NCI-H1436 (cell line): ENCODE measurements around the gene ASIC3.
"Not testable (repeated sequence)": the region's sequence is repeated elsewhere in the genome, so short reads cannot be mapped to it uniquely, and the experiment has no call there.

Experiments
- DNase-seq: peaks from one replicate; lab custom pipeline; 2025; lab: John Stamatoyannopoulos, UW

Gene ASIC3

DNA sequence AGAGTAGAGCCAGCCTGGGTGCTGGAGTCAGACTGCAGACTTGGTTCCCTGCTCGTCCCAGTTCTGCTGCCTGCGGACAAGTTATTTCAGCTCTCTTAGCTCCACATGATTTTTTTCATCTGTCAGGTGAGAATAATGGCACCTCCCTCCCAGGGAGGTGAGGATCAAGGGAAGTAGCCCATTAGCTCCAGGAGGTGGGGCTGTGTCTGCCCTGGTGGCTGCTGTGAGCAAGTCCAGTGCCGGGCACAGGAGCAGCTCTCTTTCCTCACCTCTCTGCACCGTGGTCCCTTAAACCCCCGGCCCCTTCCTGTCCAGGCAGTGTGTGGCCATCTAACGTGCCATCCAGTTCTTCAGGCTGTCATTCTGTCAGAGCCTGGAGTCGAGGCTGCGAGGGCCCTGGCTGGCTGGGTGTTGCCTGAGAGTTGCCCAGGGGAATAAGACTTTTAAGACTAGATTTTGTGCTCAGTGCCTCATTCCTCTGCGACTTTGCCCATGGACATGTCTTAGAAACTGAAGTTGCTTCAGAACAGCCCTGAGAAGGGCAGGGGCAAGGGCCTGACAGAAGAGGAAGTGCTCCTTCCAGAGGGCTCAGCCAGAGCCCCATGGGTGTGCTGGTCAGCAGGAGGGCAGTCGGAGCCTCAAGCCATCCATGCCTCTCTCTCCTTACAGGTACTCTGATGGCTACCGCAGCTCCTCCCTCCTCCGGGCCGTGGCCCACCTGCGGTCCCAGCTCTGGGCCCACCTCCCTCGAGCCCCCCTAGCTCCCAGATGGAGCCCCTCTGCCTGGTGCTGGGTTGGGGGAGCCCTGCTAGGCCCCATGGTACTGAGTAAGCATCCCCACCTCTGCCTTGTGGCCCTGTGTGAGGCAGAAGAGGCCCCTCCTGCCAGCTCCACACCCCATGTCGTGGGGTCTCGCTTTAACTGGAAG is 15.1 kb upstream of the ASIC3 start:
- DNase-seq = no peak

DNA sequence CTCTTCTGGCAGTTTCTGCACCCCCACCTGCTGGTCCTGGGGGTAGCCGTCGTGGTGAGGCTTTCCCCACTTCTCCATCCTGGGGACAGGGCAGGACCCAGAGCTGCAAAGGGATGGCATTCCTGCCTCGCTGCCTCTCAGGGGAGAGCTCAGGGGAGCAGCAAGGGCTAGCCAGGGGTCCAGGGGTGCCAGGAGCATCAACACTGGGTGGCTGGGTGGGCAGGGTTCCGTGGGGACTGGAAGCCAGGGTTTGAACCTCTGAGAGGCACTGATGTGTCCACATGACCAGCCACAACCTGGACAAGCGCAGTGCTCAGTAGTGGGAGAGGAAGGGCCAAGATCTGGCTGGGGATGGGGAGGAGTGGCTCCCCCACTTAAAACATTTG is 14.5 kb upstream of the ASIC3 start:
- no peak for DNase-seq

GRCh38 chr7:151034312-151035025 is 13.9 kb upstream of the ASIC3 start:
- no peak for DNase-seq

DNA sequence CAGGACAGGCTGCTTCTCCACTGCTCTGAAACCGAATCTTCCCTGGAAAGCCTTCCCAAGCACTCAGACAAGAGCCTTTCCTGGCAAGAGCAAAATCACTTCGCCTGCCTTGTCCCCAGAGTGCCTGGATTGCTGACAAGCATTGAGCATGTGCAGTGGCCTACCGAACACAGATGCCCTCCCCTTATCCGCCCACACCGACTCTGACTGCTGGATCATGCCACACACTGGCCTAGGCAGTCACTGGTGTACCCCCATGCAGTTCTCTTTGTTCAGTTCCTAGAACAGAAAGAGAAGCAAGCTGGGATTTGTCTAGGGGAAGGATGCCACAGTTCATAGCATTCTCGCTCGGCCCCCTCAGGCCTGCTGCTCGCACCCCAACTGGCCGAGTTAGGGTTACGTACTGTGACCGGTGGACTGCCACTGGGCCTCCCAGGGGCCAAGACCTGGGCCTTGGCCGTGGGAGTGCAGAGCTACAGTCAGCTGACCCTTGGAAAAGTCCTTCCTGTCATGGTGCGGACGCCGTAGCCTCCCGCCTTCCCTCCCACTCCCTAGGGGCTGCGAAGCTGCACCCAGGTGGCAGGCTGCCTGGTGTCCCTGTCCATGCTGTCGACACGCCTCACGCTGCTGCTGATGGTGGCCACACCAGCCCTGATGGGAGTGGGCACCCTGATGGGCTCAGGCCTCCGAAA is 13.2 kb upstream of the ASIC3 start:
- DNase-seq = no peak

GRCh38 chr7:151035902-151036301 is 12.4 kb upstream of the ASIC3 start:
- no peak for DNase-seq

DNA sequence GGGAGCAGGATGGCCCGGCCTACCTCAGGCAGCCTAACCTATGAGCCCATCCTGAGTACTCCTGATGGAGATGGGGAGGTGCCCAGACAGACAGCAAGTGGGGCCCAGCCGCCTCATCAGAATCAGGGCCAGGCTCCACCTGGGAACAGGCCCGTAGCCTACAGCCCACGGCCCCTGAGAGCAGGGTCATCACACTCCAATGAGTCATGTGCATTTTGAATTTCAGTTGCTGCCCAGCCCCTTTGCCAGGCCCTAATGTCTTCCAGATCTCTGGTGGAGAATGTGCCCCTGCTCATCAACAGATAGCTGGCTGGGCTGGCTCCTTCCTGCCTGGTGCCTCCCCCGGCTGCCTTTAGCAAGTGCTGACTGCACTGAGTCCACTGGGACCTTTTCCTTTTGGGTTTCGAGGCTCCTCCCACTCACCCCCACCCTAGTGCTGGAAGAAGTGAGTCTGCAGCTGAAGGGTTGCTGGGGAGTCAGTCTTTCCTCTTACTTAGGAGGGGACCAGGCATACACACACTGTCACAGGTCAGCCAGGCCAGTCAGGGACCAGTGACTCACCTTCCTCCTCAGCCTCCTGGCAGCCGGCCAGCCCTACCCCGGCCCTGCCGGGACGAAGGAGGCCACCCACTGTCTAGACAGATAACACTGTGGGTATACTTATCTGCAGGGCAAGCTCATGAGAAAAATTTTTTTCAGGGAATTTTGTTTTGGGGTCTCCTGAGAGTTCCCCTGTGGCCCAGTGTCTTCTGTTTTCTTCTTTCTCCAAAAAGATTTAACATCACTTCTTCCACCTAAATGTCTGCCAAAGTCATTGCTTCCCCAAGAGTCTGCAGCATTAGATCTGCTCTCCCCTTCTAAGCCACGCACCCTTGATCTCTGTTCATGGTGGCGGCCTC is 9.1 kb upstream of the ASIC3 start:
- DNase-seq = no peak

GRCh38 chr7:151039850-151040548 is 8.3 kb upstream of the ASIC3 start:
- no peak for DNase-seq

- DNase-seq = no peak
Observed at GRCh38 chr7:151040616-151041375, 7.5 kb upstream of the ASIC3 start.

GRCh38 chr7:151043449-151043848 is 4.9 kb upstream of the ASIC3 start:
- not testable (repeated sequence) for DNase-seq

- DNase-seq = no peak
Observed at GRCh38 chr7:151043959-151044358, 4.4 kb upstream of the ASIC3 start.

- no peak for DNase-seq
Observed at GRCh38 chr7:151045262-151045661, 3.1 kb upstream of the ASIC3 start.

DNA sequence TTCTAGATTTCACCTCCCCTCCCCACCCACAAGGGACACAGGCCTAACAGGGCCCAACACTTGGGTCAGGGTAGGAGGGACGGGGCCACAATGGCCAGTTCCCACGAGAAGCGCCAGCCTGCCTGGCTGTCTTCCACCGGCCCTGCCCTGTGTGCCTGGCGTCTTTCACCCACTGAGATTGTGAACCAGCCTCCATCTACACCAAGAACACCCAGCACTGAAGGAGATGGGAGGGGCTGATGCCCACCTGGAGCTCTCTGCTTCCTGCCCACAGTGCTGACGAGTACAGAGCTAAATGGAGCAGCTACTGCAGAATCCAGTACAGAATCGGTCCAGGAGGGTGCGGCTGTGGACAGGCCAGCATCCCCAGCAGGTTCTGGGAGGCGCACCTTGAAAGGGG is 2.4 kb upstream of the ASIC3 start:
- DNase-seq = no peak

DNA sequence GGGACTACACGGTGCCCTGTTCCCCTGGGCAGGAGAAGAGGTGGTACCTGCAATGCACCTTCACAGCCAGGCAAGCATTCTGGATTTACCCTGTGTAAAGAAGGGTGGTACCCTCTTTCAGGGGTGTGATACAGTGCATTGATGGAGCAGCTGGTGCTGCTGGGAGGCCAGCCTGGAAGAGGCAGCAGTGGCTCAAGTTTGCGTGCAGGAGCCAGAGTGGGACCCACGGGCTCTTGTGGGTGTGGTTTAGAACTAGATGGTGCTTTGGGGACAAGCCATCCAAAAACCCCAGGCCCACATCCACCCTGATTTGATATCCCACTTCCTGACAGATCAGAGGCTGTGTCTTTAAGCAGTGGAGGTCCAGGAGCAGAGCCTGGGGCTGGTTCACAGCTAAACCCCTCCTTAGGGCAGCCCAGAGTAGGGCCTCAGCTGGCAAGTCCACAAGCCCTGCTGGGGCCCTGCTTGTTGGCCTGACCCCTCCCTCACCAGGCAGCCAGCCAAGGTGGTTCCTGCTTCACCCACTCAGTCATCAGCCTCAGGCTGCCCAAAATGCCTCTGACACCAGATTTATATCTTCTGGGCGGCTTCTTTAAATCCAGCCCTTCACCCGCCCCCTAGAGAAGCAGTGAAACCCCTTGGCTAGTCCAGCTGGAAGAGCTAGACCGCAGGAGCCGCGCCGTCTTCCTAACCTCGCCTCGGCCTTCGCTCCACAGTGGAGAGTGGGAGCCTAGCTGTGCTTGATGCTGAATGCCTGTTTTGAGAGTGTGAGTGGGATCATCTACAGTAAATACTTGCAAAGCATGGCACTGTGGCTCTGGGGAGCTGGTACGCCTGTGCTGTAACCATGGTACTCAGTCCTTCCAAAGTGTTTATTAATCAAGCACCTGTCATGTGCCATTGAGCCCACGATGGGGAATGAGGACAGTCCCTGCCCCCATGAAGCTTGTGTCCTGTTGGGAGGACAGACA is 1.4 kb upstream of the ASIC3 start:
- no peak for DNase-seq

DNA sequence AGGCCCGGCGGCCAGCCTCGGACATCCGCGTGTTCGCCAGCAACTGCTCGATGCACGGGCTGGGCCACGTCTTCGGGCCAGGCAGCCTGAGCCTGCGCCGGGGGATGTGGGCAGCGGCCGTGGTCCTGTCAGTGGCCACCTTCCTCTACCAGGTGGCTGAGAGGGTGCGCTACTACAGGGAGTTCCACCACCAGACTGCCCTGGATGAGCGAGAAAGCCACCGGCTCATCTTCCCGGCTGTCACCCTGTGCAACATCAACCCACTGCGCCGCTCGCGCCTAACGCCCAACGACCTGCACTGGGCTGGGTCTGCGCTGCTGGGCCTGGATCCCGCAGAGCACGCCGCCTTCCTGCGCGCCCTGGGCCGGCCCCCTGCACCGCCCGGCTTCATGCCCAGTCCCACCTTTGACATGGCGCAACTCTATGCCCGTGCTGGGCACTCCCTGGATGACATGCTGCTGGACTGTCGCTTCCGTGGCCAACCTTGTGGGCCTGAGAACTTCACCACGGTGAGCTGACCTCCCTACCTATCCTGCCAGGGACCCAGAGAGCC is 656 bp downstream of the ASIC3 start:
- no peak for DNase-seq

DNA sequence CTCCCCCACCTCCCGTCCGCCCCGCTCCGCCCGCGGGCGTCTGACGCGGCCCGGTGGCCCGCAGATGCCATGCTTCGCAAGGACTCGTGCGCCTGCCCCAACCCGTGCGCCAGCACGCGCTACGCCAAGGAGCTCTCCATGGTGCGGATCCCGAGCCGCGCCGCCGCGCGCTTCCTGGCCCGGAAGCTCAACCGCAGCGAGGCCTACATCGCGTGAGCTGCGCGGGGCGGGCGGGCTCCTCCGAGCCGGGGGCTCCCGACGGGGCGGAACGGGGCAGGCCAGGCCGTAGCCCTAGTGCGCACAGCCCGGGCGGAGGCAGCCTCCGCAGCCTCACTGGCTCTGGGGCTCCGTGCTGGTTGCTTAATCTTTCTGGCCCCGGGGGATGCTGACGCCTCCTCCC is 2.8 kb downstream of the ASIC3 start:
- no peak for DNase-seq

GRCh38 chr7:151053096-151053495 is 4.8 kb downstream of the ASIC3 start:
- no peak for DNase-seq

GRCh38 chr7:151053751-151054150 is 5.4 kb downstream of the ASIC3 start:
- no peak for DNase-seq

- DNase-seq = no peak
Observed at GRCh38 chr7:151056283-151056665, 7.9 kb downstream of the ASIC3 start.
